HG03108 (cell line): Measurements from ENCODE around the gene MAP4K4.

ENCODE experiments used
- ATAC-seq: cut with Tn5 transposase; IDR thresholded peaks from one replicate; pipeline ENCODE4 v1.9.1; 2021; ENCODE audit warnings: moderate library complexity; ENCODE audit not compliant: unreplicated experiment

MAP4K4 gene

GRCh38 chr2:101808006-101808562, 110.6 kb downstream of the MAP4K4 start:
- ATAC-seq = no peak

DNA sequence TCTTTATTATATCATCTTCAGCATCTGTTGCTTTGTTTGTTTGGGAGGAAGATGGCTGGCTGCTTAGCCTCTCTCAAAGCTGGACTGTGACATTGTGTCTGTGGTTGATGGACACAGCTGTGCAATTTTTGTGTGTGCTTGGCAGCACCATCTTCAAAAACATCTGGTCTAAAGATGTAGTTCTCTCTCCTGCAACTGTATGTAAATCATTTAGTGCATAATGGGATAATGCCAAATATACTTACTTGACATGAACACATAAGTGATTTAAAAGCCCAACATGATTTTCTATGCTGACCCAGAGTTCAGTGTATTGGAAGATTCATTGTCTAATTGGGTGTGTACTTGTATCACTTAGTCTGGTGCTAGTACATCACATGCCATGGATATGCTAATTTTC, 112.2 kb downstream of the MAP4K4 start:
- ATAC-seq = no peak

- ATAC-seq = no peak
Observed at GRCh38 chr2:101811226-101812015, 113.9 kb downstream of the MAP4K4 start.

DNA sequence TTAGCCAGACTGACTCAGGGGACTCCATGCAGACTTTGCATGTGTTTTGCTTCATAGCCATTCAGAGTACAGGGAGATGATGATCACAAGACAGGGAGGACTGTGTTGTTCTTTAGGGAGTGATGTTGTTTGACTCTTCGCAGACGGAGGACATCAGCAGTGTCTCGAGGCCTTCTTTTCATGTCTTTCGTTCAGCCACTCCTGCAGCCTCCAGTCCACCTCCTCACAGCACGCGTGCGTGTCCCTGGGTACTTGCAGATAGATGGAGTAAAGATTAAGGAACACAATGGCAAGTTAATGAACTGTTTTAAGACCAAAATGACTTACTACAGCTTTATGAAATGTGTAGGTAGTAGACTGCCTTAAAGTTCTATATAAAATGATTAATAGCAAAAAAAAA, 114.7 kb downstream of the MAP4K4 start:
- no peak for ATAC-seq

GRCh38 chr2:101814752-101815151, 117.2 kb downstream of the MAP4K4 start:
- ATAC-seq = no peak

GRCh38 chr2:101815154-101815553, 117.6 kb downstream of the MAP4K4 start:
- no peak for ATAC-seq

GRCh38 chr2:101815739-101816391, 118.4 kb downstream of the MAP4K4 start:
- no peak for ATAC-seq

DNA sequence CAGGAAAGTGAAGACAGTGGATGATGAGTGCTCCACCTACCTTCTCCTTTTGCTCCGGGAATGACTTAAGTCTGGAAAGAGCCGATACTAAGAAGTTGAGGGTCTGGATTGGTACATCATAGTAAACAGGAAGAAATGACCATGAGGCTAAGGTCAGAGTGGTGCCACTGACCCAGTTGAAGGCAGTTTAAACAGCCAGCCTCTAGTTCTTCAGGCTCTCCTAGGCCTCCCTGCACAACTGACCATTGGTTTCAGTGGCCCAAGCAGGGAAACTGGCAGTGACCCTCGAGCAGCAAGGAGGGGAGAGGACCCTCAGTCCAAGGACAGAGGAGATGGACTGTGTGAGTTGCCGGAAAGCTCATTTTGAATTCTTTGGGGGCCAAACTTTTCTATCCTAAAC, 119.1 kb downstream of the MAP4K4 start:
- no peak for ATAC-seq

DNA sequence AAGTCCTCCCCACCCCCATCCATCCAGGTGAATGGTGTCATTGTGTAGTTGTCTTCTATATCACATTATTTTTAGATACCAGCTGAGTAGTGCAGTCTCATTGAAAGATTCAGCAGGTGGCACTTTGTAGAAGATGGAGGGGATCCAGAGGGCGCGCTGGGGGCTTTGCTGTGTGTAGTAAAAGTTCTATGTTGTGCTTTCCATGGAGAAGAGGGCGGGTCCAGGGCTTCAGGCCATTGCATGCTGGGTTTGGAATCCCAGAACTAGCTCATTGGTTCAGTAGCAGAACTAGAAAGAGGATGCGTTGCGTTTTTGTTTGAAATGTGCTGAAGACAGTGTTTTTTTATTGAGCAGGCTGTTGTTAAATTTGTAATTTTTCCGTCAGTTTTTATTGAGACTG, 120.0 kb downstream of the MAP4K4 start:
- no peak for ATAC-seq

DNA sequence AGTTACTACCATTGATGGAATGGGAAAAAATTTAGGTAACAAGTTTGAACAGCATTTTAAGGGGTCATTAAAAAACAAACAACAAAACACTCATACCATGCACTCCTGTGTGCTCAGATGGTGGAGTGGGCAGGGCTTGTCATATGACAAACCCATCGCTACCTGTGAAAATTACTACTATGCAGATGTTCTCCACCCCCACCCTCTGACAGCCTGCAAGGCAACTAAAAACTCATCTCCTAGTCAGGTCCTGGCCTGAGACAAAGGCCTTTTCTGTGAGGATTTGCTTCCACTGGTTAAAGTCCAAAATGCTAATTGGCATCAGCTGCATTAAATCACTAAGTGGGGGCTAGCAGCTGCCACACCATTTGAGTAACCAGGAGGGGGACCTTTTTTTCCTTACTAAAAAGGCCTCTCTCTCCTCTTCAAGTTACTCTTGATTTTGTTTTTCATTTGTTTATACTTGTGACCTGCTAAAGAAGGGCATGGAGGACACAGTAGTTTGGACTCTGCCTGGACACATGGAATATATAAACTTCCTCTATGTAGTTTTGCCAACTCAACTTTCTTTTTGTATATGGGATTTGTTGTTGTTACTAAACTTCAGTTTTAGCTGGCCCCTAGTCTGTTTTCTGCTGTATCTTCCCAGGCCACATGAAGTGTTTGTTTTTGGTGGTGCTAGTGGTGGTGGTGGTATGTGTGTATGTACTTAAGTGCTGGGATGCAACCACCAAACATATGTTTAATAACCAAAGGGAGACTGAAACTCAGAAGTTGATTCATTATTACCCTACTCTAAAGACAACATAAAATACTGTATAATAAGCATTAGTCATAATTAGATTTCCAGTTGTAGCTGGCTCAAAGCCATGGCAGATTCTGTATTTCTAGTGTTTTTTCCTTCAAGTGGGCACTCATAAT, 121.3 kb downstream of the MAP4K4 start:
- no peak for ATAC-seq

- ATAC-seq = no peak
Observed at GRCh38 chr2:101820519-101820918, 123.0 kb downstream of the MAP4K4 start.

GRCh38 chr2:101821059-101821805, 123.7 kb downstream of the MAP4K4 start:
- no peak for ATAC-seq

DNA sequence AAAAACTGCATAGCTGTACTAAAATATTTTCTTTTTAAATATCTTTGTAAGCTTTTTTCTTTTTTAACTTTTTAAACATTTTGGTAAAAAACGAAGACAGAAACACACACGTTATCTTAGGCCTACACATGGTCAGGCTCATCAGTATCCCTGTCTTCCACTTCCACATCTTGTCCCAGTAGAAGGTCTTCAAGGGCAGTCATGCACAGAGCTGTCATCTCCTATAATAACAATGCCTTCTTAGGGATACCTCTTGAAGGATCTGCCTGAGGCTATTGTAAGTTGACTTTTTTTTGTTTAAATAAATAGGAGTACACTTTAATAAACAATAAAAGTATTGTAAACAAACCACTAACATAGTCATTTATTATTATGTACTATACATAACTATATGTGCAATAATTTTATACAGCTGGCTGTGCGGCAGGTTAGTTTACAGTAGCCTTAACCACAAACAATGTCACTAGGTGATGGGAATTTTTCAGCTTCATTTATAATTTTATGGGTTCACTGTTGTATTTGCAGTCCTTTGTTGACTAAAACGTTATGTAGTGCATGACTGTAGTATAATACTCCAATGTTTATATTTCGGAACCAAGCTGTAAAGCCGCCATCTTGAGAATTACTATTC, 124.4 kb downstream of the MAP4K4 start:
- ATAC-seq = no peak

DNA sequence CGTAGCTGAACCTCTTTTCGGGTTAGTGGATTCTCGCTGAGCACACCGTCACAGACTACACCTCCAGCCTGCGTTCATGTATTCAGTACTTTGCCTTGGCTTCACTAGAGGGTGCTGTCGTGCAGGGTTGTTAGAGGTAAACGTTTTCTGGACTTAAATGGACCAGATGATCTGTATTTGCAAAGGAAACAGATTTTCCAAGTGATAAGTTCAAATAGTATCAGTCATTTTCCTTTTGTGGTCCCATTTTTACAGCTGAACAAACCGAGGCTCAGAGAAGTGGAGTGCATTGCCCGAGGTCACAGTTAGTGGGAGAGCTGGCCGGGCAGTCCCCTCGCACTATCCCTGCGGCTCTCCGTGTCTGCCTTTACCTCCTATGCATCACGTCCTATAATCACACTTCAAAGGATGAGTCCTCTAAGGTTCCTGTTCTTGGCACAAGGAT, 125.9 kb downstream of the MAP4K4 start:
- ATAC-seq = no peak

DNA sequence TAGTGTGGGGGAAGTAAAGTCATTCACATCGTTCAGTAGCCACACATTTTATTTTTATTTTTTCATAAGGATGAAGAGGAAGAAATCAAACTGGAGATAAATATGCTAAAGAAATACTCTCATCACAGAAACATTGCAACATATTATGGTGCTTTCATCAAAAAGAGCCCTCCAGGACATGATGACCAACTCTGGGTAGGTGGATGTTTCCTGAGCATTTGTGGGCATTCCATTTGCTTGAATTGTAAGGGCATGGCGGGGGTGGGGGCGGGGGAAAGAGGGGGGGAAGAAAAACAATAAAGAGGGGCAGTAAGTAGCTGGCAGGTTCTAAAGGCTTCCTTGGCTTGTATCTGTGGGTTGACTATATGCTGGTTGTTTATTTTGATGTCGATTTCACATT, 126.4 kb downstream of the MAP4K4 start:
- no peak for ATAC-seq

DNA sequence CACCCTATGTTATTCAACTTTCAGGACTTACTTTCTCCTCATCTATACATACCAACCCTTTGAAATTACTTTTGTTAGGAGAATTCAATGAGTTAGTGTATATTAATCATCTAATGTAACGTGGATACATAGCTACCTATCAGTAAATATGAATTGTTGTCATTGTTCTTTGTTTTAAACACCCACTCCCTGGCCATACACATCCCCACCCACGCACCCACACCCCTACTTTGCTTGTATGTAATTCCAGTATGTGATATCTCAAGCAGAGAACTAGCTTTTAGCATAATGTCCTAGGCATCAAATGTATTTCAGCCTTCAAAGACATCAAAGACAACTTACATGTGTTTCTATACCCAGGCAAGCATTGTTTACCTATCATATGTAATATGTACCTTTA, 129.2 kb downstream of the MAP4K4 start:
- ATAC-seq = no peak

DNA sequence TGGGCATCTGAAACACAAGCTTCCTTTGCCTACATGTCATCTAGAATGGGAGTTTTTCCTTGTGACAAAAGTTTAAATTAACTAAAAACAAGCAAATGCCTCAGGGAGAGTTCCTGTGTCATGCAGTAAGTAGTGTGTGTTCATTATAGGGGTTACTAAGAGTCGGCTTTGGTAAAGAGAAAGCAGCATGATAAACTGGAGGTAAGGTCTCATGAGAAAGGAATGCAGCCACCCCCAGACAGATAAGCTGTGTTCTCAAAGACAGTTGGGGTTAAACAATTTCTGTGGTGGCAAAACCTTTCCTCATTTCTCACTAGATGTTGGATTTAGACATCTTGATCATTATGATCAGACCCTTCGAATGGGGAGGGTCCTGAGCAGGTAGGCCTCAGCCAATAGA, 129.7 kb downstream of the MAP4K4 start:
- ATAC-seq = no peak

GRCh38 chr2:101828257-101828656, 130.8 kb downstream of the MAP4K4 start:
- no peak for ATAC-seq

DNA sequence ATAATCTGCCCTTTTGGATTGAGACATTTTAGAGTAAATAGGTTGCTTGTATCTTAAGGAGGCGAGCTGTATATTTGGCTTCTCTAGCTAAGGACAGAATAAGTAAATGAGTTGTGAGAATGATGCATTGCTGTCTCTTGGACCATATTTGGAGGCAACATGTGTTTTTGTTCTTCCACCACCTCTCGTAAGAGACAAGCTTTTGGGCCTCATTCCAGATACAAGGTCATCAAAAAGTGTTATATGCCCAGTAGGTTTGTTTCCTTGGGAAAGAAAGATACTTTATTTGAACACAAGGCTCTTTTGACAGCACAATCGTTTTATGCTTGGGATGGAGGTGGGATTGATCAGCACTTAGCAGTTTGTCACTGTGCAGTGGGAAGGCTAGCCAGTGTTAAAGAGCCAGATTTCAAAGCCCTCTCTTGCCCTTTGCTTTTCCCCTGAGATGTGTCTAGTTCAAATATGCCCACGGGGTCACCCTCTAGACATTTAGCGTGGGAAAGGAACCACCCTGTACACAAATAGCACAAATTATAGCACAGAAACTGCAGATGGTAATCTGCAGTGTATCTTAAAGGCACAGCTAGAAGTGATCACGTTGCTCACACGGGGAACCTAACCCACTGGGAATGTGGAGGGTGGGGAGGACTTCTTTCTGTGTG, 131.3 kb downstream of the MAP4K4 start:
- no peak for ATAC-seq
